Skeletal muscle satellite cell (primary cell): ENCODE measurements around the gene CNTD1.

Experiments
- H3K27me3 ChIP-seq: 2 replicates; pipeline ENCODE4 v1.7.0; 2013; ENCODE audit warnings: low read length; ENCODE audit not compliant: control insufficient read depth, insufficient read depth
- H3K36me3 ChIP-seq: 2 replicates; pipeline ENCODE4 v1.7.0; 2013; ENCODE audit warnings: mild to moderate bottlenecking, control low read depth, low read length; ENCODE audit not compliant: insufficient read depth
- H3K4me1 ChIP-seq: 2 replicates; pipeline ENCODE4 v1.7.0; 2013; ENCODE audit warnings: low read length; ENCODE audit not compliant: control insufficient read depth, insufficient read depth
- H3K4me2 ChIP-seq: 2 replicates; pipeline ENCODE4 v1.7.0; 2013; ENCODE audit warnings: mild to moderate bottlenecking, low read length
- H3K4me3 ChIP-seq: 2 replicates; pipeline ENCODE4 v1.7.0; 2013; ENCODE audit warnings: low read length
- H3K9ac ChIP-seq: 2 replicates; pipeline ENCODE4 v1.7.0; 2013; ENCODE audit warnings: mild to moderate bottlenecking, low read depth, low read length, moderate library complexity
- H3K9me3 ChIP-seq: replicated peaks from 2 replicates; pipeline ENCODE4 v1.7.0; 2013; ENCODE audit warnings: mild to moderate bottlenecking, control low read depth, low read length

The CNTD1 gene

DNA sequence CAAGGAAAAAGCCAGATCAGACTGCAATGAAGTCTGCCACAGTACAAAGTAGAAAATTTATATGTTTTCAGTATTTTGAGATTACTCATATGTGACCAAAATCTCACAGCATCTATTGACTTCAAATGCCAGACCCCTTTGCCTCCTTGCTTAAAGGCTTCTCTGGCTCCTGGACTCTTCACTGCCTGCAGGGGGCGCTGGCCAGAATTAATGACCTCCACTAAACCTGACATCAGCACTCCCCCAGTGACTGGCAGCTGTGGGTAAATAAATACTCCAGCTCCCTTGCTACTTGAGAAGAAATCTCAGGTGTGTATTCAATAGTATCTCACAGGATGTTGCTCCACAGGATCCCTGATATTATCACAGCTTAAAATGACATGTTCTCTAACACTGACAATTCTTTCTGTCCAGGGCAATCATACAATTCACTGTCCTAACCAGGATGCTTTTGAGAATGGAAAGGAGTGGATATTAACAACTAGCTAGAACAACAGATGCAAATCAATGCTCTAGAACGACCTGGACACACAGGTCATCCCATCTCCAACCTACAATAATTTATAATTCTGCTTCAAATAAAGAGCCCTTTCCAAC, 21.4 kb downstream of the CNTD1 start:
- Histone ChIP-seq H3K4me2 (no peak overlapping the region), H3K4me1 (peaks cover 22% of the 10 kb centered on the region), H3K9me3 (no peaks in the 10 kb centered on the region), H3K36me3 (peaks cover 49% of the 10 kb centered on the region), H3K4me3 (no peak overlapping the region), H3K9ac (no peak overlapping the region), H3K27me3 (no peaks in the 10 kb centered on the region)

DNA sequence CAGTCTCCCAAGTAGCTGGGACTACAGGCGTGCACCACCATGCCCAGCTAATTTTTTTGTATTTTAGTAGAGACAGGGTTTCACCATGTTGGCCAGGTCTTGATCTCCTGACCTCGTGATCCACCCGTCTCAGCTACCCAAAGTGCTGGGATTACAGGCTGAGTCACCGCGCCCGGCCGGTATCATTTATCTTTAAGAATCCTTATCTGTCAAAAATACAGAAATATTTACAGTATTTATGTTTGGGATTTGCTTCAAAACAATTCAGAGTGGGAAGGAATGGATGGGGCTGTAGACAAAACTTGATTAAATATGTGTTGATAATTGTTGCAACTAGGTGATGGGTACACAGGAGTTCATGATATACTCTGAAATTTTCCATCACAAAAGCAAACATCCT, 22.5 kb downstream of the CNTD1 start:
- Histone ChIP-seq H3K9ac (no peak overlapping the region), H3K4me3 (no peak overlapping the region), H3K27me3 (no peaks in the 10 kb centered on the region), H3K4me1 (peaks cover 12% of the 10 kb centered on the region), H3K9me3 (no peaks in the 10 kb centered on the region), H3K36me3 (peaks cover 38% of the 10 kb centered on the region), H3K4me2 (no peak overlapping the region)

DNA sequence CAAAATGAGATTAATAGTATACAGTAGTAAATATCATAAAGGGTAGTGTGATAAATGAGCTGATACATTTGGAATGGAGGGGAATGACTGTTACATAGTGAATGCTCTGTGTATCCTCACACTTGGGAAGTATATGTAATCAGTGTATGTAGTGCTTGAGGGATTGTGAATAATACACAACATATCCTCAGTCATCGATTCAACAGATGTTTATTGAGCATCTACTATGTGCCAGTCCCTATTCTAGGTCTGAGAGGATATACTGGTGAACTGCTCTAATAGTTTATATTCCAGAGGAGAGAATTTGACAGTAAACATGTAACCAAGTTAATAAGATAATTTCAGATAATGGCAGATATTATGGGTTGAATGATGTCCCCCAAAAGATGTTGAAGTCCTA, 28.8 kb downstream of the CNTD1 start:
- H3K27me3 ChIP-seq = no peaks in the 10 kb centered on the region
- H3K9me3 ChIP-seq = no peaks in the 10 kb centered on the region
- H3K4me1 ChIP-seq = peaks cover 15% of the 10 kb centered on the region
- H3K4me3 ChIP-seq = no peak overlapping the region
- H3K9ac ChIP-seq = no peak overlapping the region
- H3K36me3 ChIP-seq = no peaks in the 10 kb centered on the region
- no peak overlapping the region for H3K4me2 ChIP-seq

DNA sequence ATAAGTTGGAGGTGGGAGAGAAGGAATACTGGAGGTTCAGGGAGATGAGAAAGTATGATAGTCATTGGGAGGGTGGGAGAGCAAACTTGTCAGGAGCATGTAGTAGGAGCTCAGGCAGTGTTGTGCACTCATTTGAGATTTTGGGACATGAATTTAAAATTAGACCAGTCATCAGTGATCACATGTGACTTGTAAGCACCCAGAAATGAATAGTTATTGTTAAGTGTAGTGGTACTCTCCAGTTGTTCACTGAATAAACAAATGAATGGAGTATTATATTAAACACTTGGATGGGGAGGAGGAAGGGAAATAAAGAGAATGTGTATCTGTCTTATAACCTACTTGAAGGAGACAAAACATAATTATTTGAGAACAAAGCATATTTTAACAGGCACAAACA, 32.3 kb downstream of the CNTD1 start:
- H3K9me3 ChIP-seq = no peaks in the 10 kb centered on the region
- no peak overlapping the region for H3K9ac ChIP-seq
- no peaks in the 10 kb centered on the region for H3K27me3 ChIP-seq
- no peak overlapping the region for H3K4me3 ChIP-seq
- peaks cover 14% of the 10 kb centered on the region for H3K4me1 ChIP-seq
- peaks cover 9% of the 10 kb centered on the region for H3K36me3 ChIP-seq
- H3K4me2 ChIP-seq = no peak overlapping the region

DNA sequence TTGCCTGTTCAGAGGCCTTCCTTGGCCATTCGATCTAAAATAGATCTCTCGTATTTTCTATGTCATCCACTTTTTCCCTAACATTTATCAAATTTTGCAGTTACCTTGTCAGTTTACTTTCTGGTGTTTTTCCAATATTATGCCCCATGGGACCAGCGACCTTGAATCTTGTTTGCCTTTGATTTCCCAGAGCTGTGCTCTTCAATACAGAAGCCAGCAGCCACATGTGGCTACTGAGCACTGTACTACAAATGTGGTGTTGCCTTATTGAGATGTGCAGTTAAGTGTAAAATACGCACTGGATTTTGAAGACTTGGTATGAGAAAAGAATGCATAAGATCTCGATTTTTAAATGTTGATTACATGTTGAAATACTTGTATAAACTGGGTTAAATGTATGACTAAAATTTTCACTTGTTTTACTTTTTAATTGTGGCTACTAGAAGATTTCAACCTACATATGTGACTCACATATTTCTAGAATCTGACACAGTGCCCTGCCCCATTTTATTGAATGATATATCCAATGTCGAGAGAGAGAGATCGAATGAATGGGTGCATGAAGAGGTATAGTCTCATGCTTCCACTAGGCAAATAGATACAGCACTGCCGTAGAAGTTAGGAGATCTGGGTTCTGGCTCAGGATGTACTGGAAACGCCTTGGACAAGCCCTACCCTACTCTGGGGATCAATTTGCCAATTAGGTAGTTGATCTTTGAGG, 33.7 kb downstream of the CNTD1 start:
- no peaks in the 10 kb centered on the region for H3K9me3 ChIP-seq
- H3K36me3 ChIP-seq = peaks cover 18% of the 10 kb centered on the region
- peak overlapping the region; percentile 99 for H3K9ac ChIP-seq
- H3K4me1 ChIP-seq = peaks cover 14% of the 10 kb centered on the region
- H3K4me3 ChIP-seq = peak overlapping the region; percentile 92
- H3K4me2 ChIP-seq = peak overlapping the region; percentile 91
- no peaks in the 10 kb centered on the region for H3K27me3 ChIP-seq

DNA sequence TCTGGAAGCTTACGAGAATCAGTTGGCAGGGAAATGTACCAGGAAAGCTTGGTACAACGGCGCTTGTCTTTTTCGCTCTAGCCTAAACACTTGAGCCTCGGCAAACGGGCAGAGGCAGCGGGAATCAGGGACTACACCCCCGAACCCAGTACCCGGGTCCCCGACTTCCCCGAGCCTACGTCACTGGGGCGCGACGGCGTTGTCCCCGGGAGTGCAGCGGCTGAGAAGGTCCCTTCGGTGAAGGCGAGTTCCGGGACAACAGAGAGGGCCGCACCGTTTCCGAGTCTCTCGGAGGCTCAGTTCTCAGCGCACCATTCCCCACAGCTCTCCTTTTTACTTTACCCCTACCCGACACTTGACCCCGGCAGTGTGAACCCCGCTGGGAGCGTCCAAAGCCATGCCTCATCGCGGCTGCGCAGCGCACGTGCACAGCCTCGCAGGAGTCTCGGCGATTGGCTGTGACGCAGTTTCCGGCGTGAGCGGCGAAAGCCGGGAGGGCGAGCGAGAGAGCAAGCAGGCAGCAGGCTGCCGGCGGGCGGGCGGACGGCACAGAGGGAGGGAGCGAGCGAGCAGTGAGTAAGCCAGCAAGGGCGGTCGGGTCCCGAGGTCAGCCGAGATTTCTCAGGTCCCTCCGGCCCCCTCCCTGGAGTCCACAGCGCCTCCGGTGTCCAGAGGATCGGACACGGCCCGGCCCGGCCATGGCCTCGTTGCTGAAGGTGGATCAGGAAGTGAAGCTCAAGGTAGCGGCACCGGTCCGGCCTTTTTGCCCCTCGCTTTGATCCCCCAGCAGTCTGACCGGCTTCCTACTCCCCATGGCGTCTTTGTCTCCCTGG, 34.5 kb downstream of the CNTD1 start, which contains the start of gene PSME3:
PSME3 (plus strand) TSS at position 464 of the 833 bp plus-strand sequence; CDS start at position 699, 235 bp downstream.
- Histone ChIP-seq H3K36me3 (peaks cover 25% of the 10 kb centered on the region), H3K4me1 (peaks cover 14% of the 10 kb centered on the region), H3K4me2 (peak within 1 kb of the TSS; percentile 91), H3K9ac (peak within 1 kb of the TSS; percentile 99), H3K9me3 (no peaks in the 10 kb centered on the region), H3K27me3 (no peaks in the 10 kb centered on the region), H3K4me3 (peak within 1 kb of the TSS; percentile 92)

DNA sequence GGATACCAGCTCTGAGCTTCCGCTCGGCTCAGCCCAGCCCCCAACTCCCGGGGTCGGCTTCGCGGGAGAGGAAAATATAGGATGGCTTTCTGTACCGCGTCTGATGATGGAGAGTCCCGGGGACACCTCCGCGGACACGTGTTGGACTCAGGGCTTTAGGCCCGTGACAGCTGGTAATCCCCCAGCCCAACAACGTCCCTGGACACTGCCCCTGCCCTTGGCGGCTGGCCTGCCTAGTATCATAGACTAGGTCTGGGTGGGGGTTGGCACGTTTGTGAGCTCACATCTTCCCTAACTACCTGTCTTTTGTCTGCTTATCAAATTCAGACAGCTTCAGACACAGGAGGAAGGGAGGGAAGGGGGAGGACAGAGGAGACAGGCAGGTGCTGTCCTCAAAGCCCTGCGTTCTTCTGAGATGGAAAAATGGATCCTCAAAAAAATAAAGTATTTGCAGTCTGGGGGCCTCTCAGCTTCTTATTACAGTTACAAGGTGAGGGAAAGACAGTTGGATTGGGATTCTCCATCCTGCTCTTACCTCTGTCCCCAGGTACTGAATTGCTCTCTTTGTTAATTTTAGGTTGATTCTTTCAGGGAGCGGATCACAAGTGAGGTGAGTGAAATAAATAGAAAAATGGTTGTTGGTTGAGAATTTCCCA, 35.2 kb downstream of the CNTD1 start:
- Histone ChIP-seq H3K9me3 (no peaks in the 10 kb centered on the region), H3K4me2 (peak overlapping the region; percentile 91), H3K27me3 (no peaks in the 10 kb centered on the region), H3K36me3 (peaks cover 32% of the 10 kb centered on the region), H3K4me3 (peak overlapping the region; percentile 92), H3K4me1 (peaks cover 14% of the 10 kb centered on the region), H3K9ac (peak overlapping the region; percentile 99)

DNA sequence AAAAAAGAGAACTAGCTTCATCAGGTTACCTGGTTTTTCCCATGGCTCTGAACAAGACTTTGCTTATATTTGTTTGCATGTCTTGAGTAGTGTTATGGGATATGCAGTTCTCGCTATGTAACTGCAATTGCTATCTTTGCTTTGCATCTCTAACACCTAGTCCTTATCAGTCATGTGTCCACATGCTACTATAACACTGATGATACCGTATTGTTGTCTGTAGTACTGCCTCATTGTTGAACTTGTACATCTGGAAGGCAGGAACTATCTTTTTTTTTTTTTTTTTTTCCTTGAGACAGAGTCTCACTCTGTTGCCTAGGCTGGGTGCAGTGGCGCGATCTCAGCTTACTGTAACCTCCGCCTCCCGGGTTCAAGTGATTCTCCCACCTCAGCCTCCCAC, 37.1 kb downstream of the CNTD1 start:
- Histone ChIP-seq H3K4me1 (peaks cover 14% of the 10 kb centered on the region), H3K27me3 (no peaks in the 10 kb centered on the region), H3K36me3 (peaks cover 38% of the 10 kb centered on the region), H3K9ac (no peak overlapping the region), H3K9me3 (no peaks in the 10 kb centered on the region), H3K4me3 (no peak overlapping the region), H3K4me2 (no peak overlapping the region)

DNA sequence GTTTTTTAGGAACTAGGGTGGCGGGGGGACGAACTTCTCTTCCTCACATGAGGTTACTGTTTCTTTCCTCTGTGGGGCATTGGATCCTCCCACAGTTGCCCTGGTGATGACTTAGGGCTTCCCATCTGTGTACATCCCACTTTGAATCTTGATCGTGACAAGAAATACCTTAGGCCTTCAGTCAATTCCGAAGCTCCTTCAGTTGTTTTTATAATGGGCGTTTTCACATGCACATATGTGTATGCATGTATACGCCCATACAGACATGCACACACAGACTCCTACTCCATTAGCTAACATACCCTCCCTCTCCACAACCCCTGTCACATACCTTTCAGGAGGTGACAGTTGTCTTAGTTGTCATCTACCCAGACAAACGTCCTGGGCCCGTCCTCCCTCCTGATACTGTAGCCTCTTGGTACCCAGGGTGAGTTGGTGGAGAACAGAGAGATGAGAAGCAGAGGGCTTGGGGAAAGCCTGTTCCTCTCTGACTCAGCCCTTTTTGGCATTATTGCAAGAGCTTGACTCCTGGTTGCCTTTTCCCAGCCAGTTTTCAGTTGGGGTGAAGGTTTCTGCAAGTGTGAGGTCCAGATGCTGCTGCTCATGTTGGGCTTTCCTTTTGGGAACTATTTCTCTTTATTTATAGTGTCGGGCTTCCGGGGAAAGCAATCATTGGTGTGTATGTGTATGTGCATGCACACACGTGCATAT, 43.5 kb downstream of the CNTD1 start:
- Histone ChIP-seq H3K4me2 (no peak overlapping the region), H3K27me3 (no peaks in the 10 kb centered on the region), H3K4me3 (no peak overlapping the region), H3K9me3 (no peaks in the 10 kb centered on the region), H3K36me3 (peaks cover 66% of the 10 kb centered on the region), H3K4me1 (peaks cover 21% of the 10 kb centered on the region), H3K9ac (no peak overlapping the region)

DNA sequence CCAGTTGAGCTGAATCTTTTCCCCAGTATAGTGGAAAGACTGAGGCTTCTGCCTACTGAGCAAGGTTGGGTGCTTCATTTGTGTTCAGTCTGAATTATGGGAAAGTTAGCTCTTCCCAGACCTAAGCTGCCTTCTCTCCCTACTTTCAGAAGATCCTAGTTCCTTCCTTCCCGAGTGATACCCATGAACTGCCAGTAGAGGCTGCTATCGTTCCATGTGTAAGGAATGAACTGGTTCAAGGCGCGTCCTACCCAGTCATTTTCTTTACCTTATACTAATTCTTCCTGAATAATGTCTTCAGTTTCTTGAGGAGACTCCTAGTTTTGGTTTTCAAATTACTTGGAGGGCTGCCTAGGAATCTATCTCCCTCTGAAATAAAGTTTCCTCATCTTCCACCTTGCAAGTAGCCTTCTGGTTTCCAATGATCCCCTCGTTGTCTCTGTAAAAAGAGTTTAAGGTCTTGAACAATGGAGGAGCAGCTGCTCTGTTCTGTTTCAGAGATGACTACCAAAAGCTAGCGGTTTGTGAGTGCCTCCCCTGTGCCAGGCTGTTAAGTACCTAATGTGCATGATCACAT, 44.8 kb downstream of the CNTD1 start:
- H3K36me3 ChIP-seq = peaks cover 55% of the 10 kb centered on the region
- no peaks in the 10 kb centered on the region for H3K9me3 ChIP-seq
- no peak overlapping the region for H3K4me3 ChIP-seq
- H3K27me3 ChIP-seq = no peaks in the 10 kb centered on the region
- no peak overlapping the region for H3K4me2 ChIP-seq
- peaks cover 22% of the 10 kb centered on the region for H3K4me1 ChIP-seq
- H3K9ac ChIP-seq = no peak overlapping the region
